Epithelial cell of proximal tubule (primary cell): ENCODE measurements around the gene COCH. TPM values are rescaled to one million over a fixed set of nuclear protein-coding genes. Genes with fewer than 3 reads are reported as not detected.
A peak's percentile ranks its signal among the peaks of the same experiment; 100 is the strongest.

Source experiments
- DNase-seq: peaks from one replicate; pipeline ENCODE4 v3.0.0-alpha.2; 2011; ENCODE audit warnings: low read depth
- H3K4me3 ChIP-seq: 2 replicates; pipeline ENCODE4 v1.5.1; 2011; ENCODE audit warnings: low read depth, mild to moderate bottlenecking, low read length
- total RNA-seq: library from RNA; depleted of rRNA; stranded (reverse); fragments of >200 nt; gene quantifications from 2 replicates; pipeline ENCODE4 v1.2.3, GENCODE V29; 2015
- TF ChIP-seq, protein P1 (sequence below): conservative IDR thresholded peaks from 2 replicates; pipeline ENCODE4 v1.5.1; 2012; ENCODE audit warnings: low read depth, mild to moderate bottlenecking, low read length

The COCH gene
- total RNA-seq: 18.8 and 20.9 TPM in 2 replicates

DNA sequence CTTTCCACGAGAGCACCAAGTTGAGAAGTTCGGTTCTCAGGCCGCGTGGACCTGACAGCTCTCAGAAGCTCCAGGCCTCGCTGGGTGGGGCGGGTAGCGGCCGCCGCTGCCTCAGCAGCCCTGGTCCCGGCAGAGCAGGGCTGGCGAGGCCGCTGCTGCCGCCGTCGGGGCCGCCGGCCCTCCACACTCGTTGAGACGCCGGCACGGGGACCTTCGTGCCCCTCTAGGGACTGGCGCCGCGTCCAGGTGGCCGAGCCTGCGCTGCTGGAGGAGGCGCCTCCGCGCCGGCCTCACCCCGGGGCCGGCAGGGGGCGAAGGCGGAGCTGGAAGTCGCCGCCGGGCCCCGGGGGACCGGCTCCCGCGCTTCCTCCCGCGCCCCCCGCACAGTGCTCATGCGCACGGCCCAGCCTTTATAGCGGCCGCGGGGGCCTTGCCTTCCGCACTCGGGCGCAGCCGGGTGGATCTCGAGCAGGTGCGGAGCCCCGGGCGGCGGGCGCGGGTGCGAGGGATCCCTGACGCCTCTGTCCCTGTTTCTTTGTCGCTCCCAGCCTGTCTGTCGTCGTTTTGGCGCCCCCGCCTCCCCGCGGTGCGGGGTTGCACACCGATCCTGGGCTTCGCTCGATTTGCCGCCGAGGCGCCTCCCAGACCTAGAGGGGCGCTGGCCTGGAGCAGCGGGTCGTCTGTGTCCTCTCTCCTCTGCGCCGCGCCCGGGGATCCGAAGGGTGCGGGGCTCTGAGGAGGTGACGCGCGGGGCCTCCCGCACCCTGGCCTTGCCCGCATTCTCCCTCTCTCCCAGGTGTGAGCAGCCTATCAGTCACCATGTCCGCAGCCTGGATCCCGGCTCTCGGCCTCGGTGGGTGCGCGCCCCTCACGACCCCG lies at the start of gene COCH:
TSS of gene COCH (plus strand) at position 440 of the 879 bp plus-strand sequence. CDS start at position 820, 380 bp downstream.
- TF ChIP-seq, protein P1, sequence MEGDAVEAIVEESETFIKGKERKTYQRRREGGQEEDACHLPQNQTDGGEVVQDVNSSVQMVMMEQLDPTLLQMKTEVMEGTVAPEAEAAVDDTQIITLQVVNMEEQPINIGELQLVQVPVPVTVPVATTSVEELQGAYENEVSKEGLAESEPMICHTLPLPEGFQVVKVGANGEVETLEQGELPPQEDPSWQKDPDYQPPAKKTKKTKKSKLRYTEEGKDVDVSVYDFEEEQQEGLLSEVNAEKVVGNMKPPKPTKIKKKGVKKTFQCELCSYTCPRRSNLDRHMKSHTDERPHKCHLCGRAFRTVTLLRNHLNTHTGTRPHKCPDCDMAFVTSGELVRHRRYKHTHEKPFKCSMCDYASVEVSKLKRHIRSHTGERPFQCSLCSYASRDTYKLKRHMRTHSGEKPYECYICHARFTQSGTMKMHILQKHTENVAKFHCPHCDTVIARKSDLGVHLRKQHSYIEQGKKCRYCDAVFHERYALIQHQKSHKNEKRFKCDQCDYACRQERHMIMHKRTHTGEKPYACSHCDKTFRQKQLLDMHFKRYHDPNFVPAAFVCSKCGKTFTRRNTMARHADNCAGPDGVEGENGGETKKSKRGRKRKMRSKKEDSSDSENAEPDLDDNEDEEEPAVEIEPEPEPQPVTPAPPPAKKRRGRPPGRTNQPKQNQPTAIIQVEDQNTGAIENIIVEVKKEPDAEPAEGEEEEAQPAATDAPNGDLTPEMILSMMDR: peak; percentile 35
- DNase-seq: no peak
- peak within 1 kb of the TSS; percentile 55 for H3K4me3 ChIP-seq

- DNase-seq: no peak
- no peak overlapping the region for H3K4me3 ChIP-seq
- TF ChIP-seq, protein P1: no peak
Measured at GRCh38 chr14:30826070-30826469, 48.3 kb upstream of the COCH start.

- H3K4me3 ChIP-seq: no peak overlapping the region
- TF ChIP-seq, protein P1: no peak
- no peak for DNase-seq
Measured at GRCh38 chr14:30829853-30830252, 44.5 kb upstream of the COCH start.

GRCh38 chr14:30834353-30834752 lies 40.0 kb upstream of the COCH start:
- DNase-seq: no peak
- H3K4me3 ChIP-seq: no peak overlapping the region

GRCh38 chr14:30838351-30838750 lies 36.0 kb upstream of the COCH start:
- H3K4me3 ChIP-seq: no peak overlapping the region
- TF ChIP-seq, protein P1: no peak
- no peak for DNase-seq

More at GRCh38 chr14:30834353-30834752, 40.0 kb upstream of the COCH start:
- TF ChIP-seq, protein P1: no peak

- TF ChIP-seq, protein P1: no peak
- H3K4me3 ChIP-seq: no peak overlapping the region
- no peak for DNase-seq
Measured at GRCh38 chr14:30840086-30840779, 34.1 kb upstream of the COCH start.
